DOHH2 (cell line): ENCODE measurements around the gene ANKDD1B.

Experiments
- H3F3A ChIP-seq: fragments of 200-600 bp; sonication (generic), shearing (Covaris generic); 2 replicates; pipeline ENCODE4 v1.6.0; 2016; ENCODE audit warnings: antibody characterized with exemption, mild to moderate bottlenecking; ENCODE audit not compliant: control insufficient read depth, insufficient read depth
- H3K27ac ChIP-seq: fragments of 200-600 bp; sonication (generic); 2 replicates; pipeline ENCODE4 v1.5.1; 2014; ENCODE audit warnings: low read depth, mild to moderate bottlenecking, low read length, moderate library complexity
- H3K27me3 ChIP-seq: fragments of 200-600 bp; sonication (generic); 2 replicates; pipeline ENCODE4 v1.6.1; 2014; ENCODE audit warnings: mild to moderate bottlenecking, low read length, mixed read lengths; ENCODE audit not compliant: control insufficient read depth
- H3K36me3 ChIP-seq: fragments of 200-600 bp; sonication (generic); 2 replicates; pipeline ENCODE4 v1.6.1; 2014; ENCODE audit warnings: mild to moderate bottlenecking, low read length, moderate library complexity, mixed read lengths; ENCODE audit not compliant: control insufficient read depth
- H3K4me1 ChIP-seq: fragments of 200-600 bp; sonication (generic); 2 replicates; pipeline ENCODE4 v1.6.1; 2014; ENCODE audit warnings: mild to moderate bottlenecking, low read length, mixed read lengths; ENCODE audit not compliant: control insufficient read depth
- H3K4me2 ChIP-seq: fragments of 200-600 bp; sonication (generic); 2 replicates; pipeline ENCODE4 v1.6.0; 2014; ENCODE audit warnings: mild to moderate bottlenecking, low read length, moderate library complexity
- H3K4me3 ChIP-seq: fragments of 200-600 bp; sonication (generic); 2 replicates; pipeline ENCODE4 v1.5.1; 2014; ENCODE audit warnings: mild to moderate bottlenecking, low read length, mixed read lengths
- H3K79me2 ChIP-seq: fragments of 200-600 bp; sonication (generic); 2 replicates; pipeline ENCODE4 v1.6.1; 2014; ENCODE audit warnings: mild to moderate bottlenecking, low read length, mixed read lengths; ENCODE audit not compliant: control insufficient read depth
- H3K9me2 ChIP-seq: fragments of 200-600 bp; sonication (generic); replicated peaks from 2 replicates; pipeline ENCODE4 v1.6.1; 2014; ENCODE audit warnings: mild to moderate bottlenecking, low read length, mixed read lengths; ENCODE audit not compliant: control insufficient read depth
- H3K9me3 ChIP-seq: fragments of 200-600 bp; sonication (generic); 2 replicates; pipeline ENCODE4 v1.6.1; 2014; ENCODE audit warnings: antibody characterized with exemption, low read length, mixed read lengths; ENCODE audit not compliant: control insufficient read depth, insufficient read depth
- H4K20me1 ChIP-seq: fragments of 200-600 bp; sonication (generic); 2 replicates; pipeline ENCODE4 v1.6.0; 2014; ENCODE audit warnings: low read depth, mild to moderate bottlenecking, antibody characterized with exemption, low read length, moderate library complexity; ENCODE audit not compliant: control insufficient read depth, insufficient read depth
- CTCF ChIP-seq: fragments of 200-600 bp; sonication (generic); IDR thresholded peaks from one replicate; pipeline ENCODE4 v1.5.1; 2014; ENCODE audit warnings: antibody characterized with exemption, mild to moderate bottlenecking, low read depth, low read length; ENCODE audit not compliant: poor library complexity, severe bottlenecking
- EZH2phosphoT487 ChIP-seq: fragments of 200-600 bp; sonication (generic); IDR thresholded peaks from 2 replicates; pipeline ENCODE4 v1.6.1; 2017; ENCODE audit warnings: borderline replicate concordance, mild to moderate bottlenecking, antibody characterized with exemption, low read length, moderate library complexity, mixed read lengths

The ANKDD1B gene

GRCh38 chr5:75639535-75640311, 28.5 kb downstream of the ANKDD1B start:
- H3K36me3 ChIP-seq: no peaks in the 10 kb centered on the region
- no peaks in the 10 kb centered on the region for H3K79me2 ChIP-seq
- no peaks in the 10 kb centered on the region for H3K9me2 ChIP-seq
- no peak overlapping the region for H3K27ac ChIP-seq
- no peak for TF ChIP-seq EZH2phosphoT487
- no peak for TF ChIP-seq CTCF
- H3K4me1 ChIP-seq: no peaks in the 10 kb centered on the region
- no peaks in the 10 kb centered on the region for H4K20me1 ChIP-seq
- no peaks in the 10 kb centered on the region for H3K27me3 ChIP-seq
- no peaks in the 10 kb centered on the region for H3F3A ChIP-seq
- no peak overlapping the region for H3K4me3 ChIP-seq
- H3K9me3 ChIP-seq: no peaks in the 10 kb centered on the region
- no peak overlapping the region for H3K4me2 ChIP-seq

- H3K9me3 ChIP-seq: no peaks in the 10 kb centered on the region
- no peaks in the 10 kb centered on the region for H3K4me1 ChIP-seq
- H3K36me3 ChIP-seq: no peaks in the 10 kb centered on the region
- no peaks in the 10 kb centered on the region for H3K79me2 ChIP-seq
- no peaks in the 10 kb centered on the region for H3K9me2 ChIP-seq
- H4K20me1 ChIP-seq: no peaks in the 10 kb centered on the region
- H3K27me3 ChIP-seq: no peaks in the 10 kb centered on the region
- no peak for TF ChIP-seq EZH2phosphoT487
- TF ChIP-seq CTCF: no peak
- H3K4me3 ChIP-seq: no peak overlapping the region
- no peak overlapping the region for H3K27ac ChIP-seq
- H3K4me2 ChIP-seq: no peak overlapping the region
- no peaks in the 10 kb centered on the region for H3F3A ChIP-seq
Observed at GRCh38 chr5:75640395-75640794, 29.1 kb downstream of the ANKDD1B start.

- TF ChIP-seq CTCF (no peak), EZH2phosphoT487 (no peak)
- no peak overlapping the region for H3K4me2 ChIP-seq
Observed at GRCh38 chr5:75640826-75641225, 29.6 kb downstream of the ANKDD1B start.

More at GRCh38 chr5:75640826-75641225, 29.6 kb downstream of the ANKDD1B start:
- H3K4me1 ChIP-seq: no peaks in the 10 kb centered on the region
- H4K20me1 ChIP-seq: no peaks in the 10 kb centered on the region
- no peaks in the 10 kb centered on the region for H3F3A ChIP-seq
- H3K9me2 ChIP-seq: no peaks in the 10 kb centered on the region
- H3K27ac ChIP-seq: no peak overlapping the region
- H3K9me3 ChIP-seq: no peaks in the 10 kb centered on the region
- no peak overlapping the region for H3K4me3 ChIP-seq
- no peaks in the 10 kb centered on the region for H3K79me2 ChIP-seq
- H3K36me3 ChIP-seq: no peaks in the 10 kb centered on the region
- no peaks in the 10 kb centered on the region for H3K27me3 ChIP-seq
